Testis (tissue), 2 donors: ENCODE data around the gene TMEM150C.

ENCODE experiments used
- POLR2A ChIP-seq: fragments of 450-650 bp; IDR thresholded peaks from one replicate; pipeline ENCODE4 v1.6.1; 2017; ENCODE audit warnings: antibody characterized with exemption, mild to moderate bottlenecking, moderate library complexity
- TF ChIP-seq, protein P1 (sequence below), 3 experiments: fragments of 450-650 bp in 2 of 3; fragments of 200-600 bp in 1 of 3; sonication (generic) in 1 of 3; IDR thresholded peaks; one replicate each; pipeline ENCODE4 v1.5.1; 2016 to 2019; ENCODE audit warnings: antibody characterized with exemption in 3 of 3, mild to moderate bottlenecking in 2 of 3, moderate library complexity in 1 of 3

- TF ChIP-seq, protein P1, sequence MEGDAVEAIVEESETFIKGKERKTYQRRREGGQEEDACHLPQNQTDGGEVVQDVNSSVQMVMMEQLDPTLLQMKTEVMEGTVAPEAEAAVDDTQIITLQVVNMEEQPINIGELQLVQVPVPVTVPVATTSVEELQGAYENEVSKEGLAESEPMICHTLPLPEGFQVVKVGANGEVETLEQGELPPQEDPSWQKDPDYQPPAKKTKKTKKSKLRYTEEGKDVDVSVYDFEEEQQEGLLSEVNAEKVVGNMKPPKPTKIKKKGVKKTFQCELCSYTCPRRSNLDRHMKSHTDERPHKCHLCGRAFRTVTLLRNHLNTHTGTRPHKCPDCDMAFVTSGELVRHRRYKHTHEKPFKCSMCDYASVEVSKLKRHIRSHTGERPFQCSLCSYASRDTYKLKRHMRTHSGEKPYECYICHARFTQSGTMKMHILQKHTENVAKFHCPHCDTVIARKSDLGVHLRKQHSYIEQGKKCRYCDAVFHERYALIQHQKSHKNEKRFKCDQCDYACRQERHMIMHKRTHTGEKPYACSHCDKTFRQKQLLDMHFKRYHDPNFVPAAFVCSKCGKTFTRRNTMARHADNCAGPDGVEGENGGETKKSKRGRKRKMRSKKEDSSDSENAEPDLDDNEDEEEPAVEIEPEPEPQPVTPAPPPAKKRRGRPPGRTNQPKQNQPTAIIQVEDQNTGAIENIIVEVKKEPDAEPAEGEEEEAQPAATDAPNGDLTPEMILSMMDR (IDR thresholded peaks at IDR 0.05): no peak
- no peak for TF ChIP-seq POLR2A
Observed at GRCh38 chr4:82611527-82611926, 49.7 kb upstream of the TMEM150C start.
